Measurements from ENCODE around the gene BCAS3.

BCAS3 gene

DNA sequence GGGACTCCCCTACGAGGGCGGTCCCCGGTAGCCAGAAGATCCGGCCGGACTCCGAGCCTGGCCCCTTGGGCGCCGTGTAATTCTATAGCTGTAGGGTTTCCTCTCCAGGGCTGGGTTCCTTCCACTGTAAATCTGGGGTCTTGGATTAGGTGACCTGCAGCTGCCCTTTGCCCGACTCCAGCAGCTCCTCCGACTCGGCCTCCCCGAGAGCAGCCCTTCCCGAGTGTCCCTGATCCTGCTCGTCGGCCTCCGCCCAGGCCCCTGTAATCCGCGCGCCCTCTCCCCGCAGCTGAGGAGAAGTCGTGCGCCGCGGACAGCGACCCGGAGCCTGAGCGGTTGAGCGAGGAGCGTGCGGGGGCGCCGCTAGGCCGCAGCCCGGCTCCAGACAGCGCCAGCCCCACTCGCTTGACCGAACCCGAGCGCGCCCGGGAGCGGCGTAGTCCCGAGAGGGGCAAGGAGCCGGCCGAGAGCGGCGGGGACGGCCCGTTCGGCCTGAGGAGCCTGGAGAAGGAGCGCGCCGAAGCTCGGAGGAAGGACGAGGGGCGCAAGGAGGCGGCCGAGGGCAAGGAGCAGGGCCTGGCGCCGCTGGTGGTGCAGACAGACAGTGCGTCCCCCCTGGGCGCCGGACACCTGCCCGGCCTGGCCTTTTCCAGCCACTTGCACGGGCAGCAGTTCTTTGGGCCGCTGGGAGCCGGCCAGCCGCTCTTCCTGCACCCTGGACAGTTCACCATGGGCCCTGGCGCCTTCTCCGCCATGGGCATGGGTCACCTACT, 727.4 kb downstream of the BCAS3 start:
- no peak for FAIRE-seq

DNA sequence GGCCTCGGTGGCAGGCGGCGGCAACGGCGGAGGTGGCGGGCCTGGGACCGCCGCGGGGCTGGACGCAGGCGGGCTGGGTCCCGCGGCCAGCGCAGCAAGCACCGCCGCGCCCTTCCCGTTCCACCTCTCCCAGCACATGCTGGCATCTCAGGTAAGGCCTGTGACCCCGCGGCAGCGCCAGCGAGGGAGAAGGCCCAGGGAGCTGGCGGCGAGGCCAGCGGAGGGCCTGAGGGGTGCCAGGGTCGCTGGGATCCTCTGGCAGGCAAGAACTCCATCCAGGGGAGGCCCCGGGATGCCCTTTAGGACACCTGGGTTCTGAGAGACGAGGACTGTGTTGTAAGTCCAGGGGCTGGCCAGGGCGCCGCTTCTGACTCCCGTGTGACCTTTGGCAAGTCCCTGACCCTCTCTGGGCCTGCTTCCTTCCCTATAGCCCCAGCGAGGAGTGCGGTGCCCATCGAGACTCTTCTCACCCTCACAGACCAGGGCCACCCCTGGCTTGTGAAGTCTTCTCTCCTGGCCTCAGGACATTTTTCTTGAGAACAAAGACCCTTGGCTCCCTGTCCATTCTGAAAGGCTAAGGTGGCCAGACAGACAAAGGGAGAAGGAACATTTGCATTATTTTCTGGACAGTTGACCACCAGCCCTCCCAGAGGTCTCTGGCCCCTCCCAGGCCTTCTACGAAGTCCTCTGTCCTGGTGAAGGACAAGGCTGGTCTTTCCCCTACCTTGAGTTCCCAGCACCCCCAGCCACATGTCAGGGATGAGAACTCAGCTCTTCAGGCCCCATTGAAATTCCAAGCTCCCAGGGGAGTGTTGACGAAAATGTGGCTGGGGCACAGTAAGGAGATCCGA, 728.3 kb downstream of the BCAS3 start:
- no peak for FAIRE-seq

DNA sequence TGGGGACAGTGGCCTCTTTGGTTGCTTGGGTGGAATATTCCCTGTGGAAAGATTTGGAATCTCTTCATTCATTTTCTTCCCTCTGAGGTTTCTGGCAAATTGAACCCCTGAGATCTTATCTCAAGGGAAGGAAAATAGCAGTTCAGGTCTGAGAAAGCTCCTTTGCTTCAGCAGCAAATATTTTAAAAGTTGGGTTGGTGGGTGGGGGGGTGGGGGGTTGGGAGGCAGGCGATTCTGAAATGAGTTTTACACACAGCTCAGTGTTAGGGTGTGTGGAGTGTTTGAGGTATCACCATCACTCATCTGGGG, 728.8 kb downstream of the BCAS3 start:
- FAIRE-seq = no peak

DNA sequence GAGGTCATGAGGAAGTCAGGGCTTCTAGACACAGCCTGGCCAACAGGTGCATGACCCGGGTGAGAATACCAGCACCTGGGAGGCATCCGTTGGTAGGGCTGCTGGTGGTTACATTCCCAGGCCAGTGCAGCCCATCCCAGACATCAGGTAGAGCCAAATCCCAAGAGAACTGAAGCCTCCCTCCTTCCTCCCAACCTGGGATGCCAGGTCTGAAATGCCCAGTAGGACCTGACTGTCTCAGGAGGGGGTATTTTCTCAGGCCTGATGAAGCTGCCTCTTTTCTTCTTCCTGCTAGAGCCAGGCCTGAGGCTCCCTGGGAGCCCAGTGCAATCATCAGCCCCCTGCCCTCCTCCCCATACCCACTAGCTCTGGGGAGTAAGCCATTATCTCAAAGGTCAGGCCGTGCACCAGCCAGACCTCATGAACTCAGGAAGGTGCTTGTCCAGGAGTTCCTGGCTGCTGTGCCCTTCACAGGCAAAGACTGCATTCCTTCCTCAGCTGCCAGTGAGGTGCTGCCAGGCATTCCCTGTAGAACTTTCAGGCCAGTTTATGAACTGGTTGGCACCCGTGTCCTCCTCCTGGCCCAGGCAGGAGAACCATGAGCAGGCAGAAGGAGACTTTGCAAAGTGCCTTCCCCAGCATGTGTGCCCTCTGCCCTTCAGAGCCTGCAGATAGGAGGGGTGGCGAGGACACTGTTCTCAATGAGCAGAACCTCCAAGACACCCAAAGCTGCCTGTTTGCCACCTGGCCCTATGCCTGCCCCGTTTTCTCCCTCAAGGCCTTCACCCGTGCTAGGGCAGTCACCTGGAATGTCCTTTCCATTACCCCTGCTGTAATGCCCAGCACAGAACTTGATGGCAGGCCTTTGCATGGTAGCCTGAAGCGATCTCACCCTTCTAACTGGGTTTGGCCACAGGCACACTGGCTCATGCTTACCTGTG, 729.6 kb downstream of the BCAS3 start:
- no peak for FAIRE-seq

DNA sequence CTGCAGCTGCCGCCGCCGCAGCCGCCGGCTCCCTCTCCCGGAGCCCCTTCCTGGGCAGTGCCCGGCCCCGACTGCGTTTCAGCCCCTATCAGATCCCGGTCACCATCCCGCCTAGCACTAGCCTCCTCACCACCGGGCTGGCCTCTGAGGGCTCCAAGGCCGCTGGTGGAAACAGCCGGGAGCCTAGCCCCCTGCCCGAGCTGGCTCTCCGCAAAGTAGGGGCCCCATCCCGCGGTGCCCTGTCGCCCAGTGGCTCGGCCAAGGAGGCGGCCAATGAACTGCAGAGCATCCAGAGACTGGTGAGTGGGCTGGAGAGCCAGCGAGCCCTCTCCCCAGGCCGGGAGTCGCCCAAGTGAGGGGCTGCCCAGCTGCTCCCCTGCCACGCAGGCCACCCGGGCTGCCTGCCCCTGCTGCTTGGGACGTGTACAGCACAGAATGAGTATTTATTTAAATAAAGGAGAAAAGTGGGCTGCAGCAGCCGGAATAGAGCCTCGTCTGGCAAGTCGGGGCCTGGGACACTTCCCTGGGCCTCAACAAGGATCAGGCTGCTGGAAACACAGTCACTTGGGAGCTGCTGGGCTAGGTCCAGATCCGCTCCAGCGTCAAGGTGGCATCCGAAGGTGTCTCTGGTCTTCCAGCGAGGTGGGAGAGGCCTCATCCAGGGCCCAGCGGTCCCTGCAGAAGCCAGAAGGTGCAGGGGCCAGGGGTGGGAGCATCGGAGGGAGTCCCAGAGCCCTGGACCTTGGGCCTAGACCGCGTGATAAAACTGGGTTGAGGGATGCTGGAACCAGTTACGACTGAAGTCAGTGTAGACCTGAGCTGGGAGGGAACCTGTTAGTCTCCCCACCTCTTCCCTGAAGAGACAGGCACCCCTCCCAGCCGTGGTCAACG, 730.7 kb downstream of the BCAS3 start:
- FAIRE-seq = no peak

DNA sequence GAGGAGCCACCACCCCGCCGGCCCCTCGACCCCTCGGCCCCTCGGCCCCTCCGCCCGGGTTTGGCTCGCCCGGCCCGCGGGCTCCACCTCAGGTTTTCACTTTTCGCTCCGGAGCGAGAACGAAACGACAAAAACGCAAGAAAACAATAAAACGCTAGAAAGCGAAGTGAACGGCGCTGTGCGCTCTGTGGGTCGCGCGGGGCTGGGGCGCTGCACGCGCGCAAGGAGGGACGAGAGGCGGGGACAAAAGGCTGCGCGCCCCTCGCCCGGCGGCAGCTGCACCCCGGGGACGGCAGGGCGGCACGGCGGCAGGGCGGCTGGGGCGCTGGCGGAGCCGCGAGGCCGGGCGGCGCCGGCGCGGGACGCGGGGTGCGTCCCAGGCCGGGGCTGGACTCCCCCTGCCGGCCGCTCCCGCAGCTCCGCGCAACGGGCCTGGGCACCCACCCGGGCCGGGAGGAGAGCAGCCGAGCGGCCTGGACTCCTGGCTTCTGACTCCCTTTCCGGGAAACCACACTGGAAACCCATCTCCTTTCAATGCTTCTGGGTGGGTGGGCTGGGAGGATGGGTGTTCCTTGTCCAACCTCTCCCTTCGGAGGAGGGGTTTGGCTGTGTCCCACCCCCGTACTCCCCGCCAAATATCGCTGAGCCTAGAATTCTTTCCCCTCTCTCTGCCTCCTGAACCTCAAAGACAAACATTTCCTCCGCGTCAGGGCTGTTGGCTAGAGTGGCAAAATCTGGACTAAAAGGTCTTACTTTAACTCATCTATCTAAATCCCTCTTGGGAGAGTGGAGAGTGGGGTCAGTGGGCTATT, 731.9 kb downstream of the BCAS3 start:
- no peak for FAIRE-seq

DNA sequence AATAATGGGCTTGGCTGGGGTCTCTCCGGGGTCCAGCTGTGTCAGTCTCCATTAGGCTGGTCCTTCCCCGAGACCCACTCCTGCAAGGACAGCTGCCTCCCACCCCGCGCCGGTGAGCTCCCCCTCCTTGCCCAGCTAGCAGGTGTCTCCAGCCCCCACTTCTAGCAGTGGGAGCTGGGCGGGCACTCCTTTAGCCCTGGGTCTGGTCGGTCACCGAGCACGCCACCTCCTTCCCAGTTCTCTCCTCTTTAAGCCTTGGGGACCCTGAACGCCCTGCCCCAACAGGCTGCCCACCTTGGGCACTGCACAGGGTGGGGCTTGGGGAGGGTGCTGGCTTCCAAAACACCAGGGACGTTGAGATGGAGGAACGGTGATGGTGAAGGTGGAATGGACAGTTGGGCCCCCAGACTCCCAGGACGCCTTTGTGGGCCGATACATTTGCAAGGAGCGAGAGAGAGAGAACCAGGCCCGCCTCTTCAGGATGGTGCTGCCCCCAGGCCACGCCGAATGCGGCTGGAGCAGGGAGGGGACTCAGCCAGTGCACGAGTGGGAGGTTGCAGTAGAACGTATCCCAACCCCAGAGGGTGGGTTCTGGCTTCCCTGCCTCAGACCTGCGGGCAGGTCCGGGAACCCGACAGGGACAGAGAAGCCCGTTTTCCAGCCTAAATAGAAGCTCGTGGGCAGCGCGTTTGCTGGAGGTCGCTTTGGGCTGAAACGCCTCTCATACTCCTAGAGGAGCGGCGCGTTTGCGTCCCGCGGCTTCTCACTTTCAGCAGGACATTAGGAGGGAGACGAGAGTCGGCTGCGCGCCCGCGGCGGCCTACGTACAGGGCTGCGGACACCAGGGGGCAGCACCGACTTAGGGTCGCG, 732.7 kb downstream of the BCAS3 start:
- FAIRE-seq = no peak

DNA sequence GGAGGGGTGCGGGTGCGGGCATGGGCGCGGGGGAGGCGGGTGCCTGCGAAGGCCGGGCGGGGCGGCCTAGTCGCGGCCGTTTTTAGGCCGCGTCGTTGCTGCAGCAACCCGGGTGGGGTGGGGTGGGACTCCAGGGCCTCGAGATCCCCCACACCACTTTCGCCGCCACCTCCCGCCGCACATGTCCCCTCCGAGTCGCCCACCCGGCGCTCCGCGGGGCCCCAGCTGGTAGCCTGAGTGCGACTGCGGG, 733.3 kb downstream of the BCAS3 start:
- no peak for FAIRE-seq

DNA sequence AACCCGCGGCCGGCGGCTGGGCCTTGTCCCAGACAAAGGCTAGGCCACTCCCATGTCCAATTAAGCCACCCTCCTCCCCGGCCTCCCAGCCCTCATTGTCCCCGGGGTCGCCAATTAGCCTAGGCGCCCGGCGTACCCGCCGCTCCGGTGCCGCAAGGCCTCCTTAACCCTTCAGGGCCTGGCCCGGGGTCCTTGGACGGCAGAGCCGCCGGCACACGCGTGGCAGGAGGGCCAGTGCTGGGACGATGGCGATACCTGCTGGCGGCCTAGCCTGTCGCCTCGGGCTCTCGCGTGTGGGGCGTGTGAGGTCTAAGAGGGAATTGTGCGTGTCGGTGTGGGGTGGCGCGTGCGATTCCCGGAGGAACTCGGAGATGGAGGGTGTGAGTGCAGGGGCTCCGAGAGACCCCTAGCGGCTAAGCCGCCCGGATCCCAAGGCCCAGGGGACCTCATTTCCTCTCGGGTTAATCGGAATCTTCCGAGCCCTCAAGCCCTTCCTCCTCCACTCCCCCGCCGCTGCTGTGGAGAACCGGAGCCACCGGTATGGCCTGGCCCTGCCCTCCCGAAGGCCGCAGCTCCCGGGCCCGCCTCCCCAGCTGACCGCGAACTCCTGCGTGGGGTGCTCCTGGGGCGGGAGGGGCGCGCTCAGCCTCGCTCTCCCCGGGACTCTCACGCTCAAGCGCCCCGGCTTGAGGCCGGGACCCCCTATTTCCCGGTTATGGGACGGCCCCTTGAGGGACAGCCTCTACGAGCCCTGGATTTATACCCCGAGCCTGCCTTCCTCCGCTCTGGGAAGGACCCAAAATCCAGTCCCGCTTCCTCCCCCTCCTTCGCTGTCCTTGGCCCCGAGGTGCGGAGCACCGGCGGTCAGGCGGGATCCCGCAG, 733.9 kb downstream of the BCAS3 start:
- FAIRE-seq = no peak

DNA sequence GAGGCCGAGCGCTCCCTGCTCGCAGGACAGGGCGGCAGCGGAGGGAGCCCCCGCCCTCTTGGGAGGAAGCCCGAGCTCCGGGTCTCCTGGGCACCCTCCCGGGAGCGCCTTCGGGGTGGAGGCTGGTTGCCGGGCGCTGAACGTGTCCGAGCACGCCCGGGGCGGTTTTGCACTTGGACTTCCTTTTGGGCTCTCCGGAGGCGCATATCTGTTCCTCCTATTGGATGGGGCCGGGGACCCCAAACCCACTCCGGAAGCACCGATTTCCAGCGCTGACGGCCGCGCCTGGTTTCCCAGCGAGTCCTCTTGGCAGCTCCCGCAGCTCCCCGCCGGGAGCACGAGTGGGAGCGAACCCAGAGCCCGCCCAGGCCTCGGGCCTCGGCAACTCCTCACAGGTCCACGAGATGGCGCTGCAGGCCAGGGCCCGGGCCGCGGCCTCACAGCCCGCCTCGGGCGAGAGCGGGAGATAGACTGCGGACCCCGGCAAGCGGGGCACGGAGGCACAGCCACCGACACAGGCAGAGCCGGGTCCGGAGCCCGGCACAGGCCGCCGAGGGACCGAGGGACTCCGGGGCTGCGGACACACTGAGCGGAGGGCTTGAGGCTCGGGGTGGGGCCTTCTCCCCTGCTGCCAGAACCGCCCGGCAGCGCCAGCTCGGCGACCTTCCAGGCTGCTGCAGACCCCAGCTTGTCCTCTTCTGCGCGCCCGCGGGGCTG, 734.6 kb downstream of the BCAS3 start:
- FAIRE-seq = no peak

DNA sequence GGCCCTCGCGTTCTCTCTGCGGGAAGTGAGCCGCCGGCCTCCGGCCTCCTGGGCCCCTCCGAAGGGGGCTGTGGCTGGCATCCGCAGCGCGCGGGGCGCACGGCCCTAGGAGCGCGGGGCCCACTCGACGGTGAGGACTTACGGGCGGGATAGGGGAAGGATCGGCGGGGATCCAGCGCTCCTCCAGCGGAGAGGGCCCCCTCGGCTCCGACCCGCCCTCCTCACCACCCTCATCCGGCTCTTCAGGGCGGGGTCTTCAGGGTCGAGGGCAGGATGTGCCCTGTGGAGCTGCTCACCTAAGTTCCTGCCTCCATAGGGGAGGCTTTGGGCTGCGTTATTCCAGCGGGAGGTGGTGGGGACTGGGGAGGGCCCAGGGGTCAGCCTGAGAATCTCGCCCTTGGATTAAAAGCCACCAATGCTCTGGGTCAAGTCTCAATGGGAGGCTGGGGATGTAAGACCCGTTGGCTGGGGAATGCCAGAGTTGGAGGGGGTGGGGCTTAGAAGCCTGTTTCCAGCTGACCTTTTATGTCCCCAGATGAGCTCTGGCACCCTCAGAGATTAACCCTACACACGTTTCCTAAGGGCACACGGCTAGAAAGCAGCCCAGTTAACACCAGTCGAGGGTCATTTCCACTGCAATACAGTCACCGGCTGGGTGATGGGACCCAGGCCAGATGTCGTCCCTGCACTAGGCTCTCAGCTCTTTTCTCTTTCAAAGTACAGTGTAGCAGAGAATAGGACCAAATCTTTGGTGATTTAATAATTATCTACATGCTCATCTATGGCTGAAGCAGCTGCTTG, 735.4 kb downstream of the BCAS3 start:
- no peak for FAIRE-seq

DNA sequence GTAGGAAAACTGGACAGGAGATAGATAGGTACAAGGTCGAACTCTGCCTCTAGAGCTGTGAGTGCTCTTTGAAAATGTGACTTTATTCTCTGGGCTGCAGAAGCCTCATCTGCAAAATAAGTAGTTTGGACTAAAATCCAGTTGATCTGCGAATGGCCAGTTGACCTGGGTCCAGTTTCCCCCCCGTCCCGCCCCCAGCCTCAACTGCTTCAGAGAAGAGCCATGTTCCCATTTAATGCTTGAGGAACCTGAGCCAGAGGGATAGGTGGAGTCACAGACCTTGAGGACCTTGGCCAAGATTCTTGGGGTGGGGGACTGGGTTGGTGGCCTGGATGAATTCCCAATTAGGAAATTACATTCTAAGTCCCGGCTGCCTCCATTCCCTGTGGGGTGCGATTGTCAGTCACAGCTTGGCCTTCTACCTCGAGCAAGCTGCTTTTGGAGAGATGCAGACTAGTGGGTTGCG, 736.0 kb downstream of the BCAS3 start:
- no peak for FAIRE-seq

DNA sequence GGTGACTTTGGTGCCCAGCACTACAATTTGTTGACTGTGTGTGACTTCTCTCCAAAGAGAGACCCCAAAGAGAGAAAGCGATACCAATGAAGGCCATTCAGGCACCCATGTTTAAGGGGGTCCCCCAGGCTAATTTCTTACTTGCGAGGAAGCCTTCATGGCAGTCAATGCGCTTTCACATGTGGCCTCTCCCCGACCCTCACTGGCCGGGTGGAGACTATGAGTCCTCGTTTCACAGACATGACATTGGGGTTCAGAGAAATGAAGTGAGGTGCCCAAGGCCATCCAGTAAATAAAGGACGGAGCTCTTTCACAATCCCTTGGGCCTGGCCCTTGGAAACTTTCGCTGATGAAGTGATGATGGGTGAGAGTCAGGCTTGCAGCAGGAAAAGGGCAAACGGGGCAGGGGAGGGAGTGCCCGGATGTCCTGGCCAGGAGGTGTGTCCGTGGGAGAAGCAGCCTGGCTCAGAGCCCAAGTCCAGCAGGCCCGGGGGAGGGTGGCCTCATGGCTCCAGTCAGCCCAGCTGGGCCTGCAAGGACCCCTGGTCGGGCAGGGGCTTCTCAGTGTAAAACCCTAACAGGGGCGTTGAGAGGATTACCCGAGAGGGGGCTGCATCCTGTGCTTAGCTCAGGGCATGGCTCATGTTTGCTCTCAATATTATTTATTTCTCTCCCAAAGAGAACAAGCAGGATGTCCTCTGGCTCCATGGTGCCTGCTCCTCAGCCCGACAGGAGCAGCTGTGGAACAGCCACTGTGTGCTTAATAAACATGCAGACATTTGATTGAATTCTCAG, 736.7 kb downstream of the BCAS3 start:
- FAIRE-seq = no peak

DNA sequence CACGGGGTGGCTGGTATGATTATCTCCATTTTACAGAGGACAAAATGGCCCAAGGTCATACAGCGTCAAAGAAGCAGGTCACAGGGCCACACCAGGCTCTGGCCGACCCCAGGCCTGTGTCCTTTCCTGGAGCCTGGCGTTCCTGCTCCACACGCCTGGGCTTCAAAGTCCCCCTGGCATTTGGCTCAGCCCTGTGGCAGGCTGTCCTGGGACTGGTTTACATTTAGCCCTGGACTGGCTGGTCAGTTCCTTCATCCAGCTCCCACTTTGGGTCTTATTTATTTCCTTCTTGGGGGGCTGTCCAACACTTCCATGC, 737.2 kb downstream of the BCAS3 start:
- no peak for FAIRE-seq

DNA sequence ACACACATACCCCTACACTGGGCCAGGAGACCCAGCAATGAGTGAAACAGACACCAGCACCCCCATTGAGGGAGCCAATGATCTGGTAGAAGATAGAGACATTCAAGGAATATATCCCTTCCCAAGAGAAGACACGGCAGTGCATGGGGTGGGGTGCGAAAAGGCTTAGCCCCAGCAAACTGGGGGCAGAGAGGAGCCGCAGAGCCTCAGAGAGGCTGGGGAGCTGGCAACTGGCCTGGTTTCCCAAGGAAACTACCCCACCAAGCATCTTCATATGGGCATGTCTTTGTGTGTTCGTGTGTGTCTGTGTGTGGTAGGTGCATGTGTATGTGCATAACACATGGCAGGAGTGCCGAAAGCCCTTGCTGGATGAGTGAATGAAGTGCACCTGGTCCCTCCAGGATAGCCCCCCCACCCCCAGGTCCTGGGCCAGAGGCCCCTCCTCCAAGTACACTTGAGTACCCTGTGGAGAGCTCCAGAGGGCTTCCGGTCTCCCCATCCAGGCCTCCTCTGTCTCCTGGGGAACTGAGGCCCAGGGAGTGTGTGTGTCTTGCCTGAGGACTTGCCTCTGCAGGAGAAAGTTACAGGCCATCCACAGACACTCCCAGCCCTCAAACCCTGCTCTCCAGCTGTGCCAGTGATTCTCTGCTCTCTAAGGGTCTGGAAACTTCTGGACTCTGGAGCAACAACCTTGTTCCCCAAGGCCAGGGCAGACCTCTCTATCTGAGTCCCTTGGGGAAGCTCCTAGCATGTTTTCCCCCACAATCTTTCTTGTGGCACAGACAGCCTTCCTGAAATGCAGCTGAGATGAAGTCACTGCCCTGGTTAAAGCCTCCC, 737.9 kb downstream of the BCAS3 start:
- no peak for FAIRE-seq

DNA sequence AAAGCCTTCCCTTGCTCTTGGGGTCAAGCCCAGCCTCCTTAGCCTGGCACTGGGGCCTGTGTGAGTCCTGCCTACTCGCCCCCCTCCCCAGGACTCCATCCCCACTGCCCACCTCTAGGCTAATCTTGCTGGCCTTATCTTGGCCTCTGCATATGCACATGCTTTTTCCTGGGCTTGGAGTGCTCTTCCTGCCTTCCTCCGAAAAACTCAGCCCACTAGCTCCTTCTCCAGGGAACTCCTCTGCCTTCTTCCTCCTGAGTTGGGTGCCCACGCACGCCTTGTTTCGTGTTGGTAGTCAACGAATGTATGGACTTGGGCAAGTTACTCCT, 738.5 kb downstream of the BCAS3 start:
- FAIRE-seq = no peak

Data from islet of Langerhans (tissue), 1 donor.